ENCODE data around the gene LOX.

LOX gene

DNA sequence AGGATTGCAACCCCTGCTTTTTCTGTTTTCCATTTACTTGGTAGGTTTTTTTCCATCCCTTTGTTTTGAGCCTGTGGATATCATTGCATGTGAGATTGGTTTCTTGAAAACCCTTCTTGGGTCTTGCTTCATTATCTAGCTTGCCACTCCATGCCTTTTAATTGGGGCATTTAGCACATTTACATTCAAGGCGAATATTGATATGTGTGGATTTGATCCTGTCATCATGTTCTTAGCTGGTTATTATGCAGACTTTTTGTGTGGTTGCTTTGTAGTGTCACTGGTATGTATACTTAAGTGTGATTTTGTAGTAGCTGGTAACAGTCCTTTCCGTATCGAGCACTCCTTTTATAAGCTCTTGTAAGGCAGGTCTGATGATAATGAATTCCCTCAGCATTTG lies 26.5 kb downstream of the LOX start:
- DNase-seq: no peak

DNA sequence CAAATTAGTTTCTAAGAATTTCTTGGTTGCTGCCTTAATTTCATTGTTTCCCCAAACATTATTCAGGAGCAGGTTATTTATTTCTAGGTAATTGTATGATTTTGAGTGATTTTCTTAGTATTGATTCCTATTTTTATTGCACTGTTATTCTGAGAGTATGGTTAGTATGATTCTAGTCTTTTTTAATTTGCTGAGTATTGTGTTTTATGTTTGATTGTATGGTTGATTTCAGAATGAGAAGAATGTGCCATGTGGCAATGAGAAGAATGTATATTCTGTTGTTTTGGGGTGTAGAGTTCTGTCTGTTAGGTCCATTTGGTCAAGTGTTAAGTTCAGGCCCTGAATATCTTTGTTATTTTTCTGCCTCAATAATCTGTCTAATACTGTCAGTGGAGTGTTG lies 27.1 kb downstream of the LOX start:
- no peak for DNase-seq

DNA sequence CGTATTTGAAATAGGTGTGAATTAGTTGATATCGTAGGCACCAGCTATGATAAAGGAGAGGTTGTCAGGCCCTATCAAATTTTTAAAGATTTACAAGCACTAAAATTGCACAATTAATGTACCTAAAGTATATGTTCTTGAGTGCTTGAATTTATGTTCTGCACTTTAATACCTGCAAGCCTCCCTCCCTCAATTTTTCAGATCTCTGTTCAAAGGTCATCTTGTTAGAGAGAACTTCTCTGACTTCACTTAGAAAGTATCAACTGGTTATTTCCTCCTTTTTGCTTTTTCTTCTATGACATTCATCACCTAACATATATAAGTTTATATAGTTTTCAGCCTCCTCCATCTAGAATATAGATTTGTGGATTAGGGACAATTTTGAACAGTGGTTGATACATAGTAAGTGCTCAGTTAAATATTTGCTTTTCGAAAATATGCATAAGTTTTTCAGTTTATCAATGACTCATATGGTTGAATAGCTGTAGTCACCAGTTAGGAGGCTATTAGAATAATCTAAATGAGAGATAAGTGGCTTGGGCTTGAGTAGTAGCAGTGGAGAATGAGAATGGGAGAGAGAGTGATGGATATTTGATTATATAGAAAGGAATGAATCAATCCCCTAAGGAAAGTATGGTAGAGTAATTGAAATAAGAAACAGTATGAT lies 37.3 kb downstream of the LOX start:
- no peak for DNase-seq

DNA sequence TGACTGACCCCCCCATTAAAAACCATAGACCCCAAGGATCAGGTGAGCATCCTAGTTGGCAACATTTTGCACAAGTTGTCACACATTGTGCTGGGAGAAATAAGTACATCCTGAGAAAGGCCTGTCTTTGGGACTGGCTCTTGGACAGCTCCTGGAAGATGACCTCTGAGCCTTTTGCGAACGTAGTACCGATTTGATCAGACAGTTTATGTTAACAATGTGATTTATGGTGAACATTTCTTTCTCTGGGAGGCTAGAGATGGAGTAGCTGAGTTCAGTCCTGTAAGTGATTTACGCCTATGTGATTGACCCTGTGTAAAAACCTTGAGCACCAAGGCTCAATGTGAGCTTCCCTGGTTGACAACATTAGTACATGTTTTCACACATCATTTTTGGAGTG lies 41.7 kb downstream of the LOX start:
- no peak for DNase-seq

DNA sequence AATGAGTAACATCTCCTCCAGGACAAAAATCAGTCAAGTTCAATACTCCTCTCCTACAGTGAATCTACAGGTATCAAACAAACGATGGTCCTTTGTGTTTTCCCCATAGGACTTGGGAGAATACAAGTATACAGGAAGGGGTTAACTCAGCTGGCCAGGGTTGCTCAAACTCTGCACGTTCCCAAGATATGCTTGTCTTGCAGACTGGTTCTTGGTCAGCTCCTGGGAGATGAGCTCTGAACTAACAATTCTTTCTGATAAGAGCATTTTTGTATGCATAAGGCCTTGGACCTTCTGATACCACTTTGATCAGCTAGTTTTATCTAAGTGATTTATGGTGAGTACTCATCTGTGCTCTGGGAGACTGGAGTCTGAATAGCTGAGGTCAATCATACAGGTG lies 42.1 kb downstream of the LOX start:
- no peak for DNase-seq

DNA sequence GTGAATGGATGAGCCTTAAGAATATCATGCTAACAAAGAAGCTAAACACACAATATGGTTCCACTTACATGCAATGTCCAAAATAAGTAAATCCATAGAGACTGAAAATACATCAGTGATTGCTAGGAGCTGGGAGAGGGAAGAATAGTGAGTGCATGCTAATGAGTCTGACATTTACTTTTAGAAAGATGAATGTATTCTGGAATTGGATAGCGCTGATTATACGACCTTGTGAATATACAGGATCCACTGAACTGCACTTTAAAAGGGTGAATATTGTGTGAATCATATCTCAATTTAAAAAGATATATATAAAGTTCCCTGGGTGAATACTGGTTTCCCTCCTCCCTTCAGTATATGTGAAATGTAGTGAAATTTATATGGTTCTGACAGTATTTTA lies 46.2 kb downstream of the LOX start:
- no peak for DNase-seq

DNA sequence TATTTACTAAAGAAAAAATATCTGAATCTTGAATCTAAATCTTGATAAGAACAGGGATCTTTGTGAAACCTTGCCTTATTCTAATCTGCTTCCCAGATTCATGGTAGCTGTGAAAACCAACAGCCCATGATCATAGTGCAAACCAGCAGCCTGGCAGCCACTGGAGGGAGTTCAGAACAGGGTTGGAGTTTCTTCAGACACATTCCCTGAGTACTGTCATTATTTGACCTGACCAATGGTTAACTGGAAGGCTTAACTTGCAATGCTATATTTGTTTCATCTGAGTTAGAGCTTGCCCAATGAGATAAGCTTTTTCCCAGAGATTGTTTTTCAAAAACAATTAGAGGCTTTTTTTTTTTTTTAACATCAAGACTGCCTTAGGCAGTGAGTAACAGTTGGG lies 47.8 kb downstream of the LOX start:
- DNase-seq: no peak

DNA sequence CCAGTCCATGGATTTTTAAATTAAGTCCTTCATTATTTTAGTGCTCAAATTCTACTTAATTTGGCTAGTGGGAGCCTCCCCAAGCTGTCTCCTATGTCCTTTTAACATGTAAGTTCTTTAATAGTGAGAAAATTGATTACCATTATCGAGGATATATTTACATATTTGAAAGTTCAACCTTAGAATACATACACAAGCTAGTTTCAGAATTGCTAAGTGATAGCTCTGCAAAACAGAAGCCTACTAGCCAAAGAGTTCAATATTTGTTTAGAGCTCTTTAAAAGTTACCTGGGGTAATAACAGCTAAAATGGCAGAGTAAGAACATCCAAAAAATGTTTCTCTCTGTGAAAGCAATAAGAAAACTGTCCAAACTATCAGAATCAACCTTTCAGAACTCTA lies 48.2 kb downstream of the LOX start:
- DNase-seq: no peak

DNA sequence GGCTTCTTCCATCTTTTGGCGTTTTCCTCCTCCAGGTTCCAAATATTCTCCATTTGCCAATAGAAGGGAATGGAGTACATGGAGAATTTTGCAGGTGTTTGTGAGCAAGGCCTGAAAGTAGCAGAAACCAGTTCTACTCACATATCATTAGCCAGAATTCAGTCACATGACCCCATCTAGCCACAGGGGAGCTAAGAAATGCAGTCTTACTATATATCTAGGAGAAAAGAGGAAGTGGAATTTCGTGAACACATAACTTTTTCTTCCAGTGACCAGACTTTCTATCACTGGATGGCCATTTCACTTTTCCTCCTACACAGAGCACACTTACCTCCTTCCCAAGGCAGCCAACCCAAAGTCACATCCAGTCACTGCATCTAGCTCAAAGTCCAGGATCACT lies 55.1 kb downstream of the LOX start:
- no peak for DNase-seq

DNA sequence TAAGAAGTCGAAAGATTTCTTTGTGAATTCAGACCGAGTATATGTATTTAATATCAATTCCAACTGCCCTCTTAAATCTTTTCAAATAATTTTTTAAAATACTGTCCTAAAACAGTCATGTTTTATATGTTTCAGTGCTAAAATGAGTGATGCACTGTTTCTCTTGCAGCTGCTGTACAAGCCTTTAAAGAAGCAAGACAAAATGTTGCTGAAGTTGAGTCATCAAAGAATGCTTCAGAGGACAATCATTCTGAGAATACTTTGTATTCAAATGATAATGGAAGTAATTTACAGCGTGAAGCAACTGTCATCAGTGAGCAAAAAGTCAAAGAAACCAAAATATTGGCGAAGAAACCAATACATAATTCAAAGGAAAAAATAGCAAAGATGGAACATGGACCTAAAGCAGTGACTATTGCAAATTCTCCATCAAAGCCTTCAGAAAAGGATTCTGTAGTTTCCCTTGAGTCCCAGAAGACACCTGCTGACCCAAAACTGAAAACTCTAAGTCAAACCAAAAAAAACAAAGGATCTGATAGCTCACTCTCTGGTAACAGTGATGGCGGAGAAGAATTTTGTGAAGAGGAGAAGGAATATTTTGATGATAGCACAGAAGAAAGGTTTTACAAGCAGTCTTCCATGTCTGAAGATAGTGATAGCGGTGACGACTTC lies 58.0 kb downstream of the LOX start:
- DNase-seq: no peak

DNA sequence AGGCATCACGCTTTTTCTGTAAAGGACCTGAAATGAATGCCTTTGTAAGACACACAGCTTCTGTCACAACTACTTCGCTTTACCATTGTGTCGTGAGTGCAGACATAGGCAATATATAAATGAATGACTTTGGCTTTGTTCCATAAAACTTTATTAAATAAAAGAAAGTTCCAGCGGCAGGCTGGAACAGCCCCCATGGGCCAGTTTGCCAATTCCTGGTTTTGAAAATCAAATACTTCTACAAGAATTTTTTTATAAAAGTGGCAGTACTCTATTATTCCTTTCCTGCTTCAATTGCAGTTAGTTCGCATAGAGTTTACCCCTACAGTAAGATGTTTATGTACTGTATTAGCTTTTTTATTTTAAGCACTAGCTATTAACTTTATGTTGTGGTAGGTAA lies 62.6 kb downstream of the LOX start:
- no peak for DNase-seq

DNA sequence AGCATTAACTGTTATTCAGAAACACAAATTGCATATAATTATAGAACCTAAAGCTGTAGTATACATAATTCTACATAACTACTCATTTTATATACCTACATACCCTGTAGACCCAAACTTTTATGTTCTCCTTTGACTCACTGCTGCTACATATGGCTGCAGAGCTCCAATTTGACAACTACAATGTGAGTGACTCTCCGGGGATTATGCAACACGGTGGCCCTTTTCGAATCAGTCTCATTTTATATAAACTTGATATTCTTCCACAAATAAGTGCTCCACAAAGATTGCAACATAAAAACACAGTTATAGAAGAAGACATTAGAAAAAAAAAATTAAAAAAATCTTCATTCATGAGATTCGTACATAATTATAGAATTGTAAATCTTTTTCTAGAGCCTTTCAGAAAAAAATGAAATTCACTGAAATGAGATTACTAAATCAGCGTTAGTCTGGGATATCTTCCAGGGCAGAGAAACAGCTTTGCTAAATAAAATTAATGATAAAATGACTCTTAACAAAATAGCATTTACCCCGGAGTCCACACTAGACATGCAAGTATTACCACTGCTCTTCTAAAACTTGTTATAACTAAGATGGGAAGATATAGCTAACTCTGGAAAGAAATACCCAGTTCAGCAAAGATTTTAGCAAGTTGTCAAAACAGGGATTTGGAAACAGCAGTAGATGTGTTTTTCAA lies 63.7 kb downstream of the LOX start:
- no peak for DNase-seq

Measured in CD4-positive, alpha-beta T cell treated with Interferon gamma for 1 hour (primary cell).